ENCODE data around the gene SPSB2.

SPSB2 gene

GRCh38 chr12:6831450-6831995 lies 41.6 kb downstream of the SPSB2 start:
- Histone ChIP-seq H3K9me2 (replicated peaks; ENCODE audit: insufficient read depth, low read length) (no peaks in the 10 kb centered on the region), H3K79me2 (ENCODE audit: low read length) (no peaks in the 10 kb centered on the region), H3K9ac (ENCODE audit: low read length) (no peak overlapping the region), H3K36me3 (replicated peaks; ENCODE audit: insufficient read depth, low read length) (no peaks in the 10 kb centered on the region), H2AFZ (ENCODE audit: low read length) (no peak overlapping the region), H4K20me1 (ENCODE audit: insufficient read depth, low read length) (no peaks in the 10 kb centered on the region), H3K4me3 (ENCODE audit: low read length) (no peak overlapping the region), H3K4me2 (ENCODE audit: low read depth, low read length) (no peak overlapping the region), H3F3A (ENCODE audit: insufficient read depth, low read length) (no peaks in the 10 kb centered on the region), H3K4me1 (ENCODE audit: low read length) (peaks cover 4% of the 10 kb centered on the region; the same call in 1 of the 2 replicates), H3K9me3 (replicated peaks; ENCODE audit: insufficient read depth, low read length) (no peaks in the 10 kb centered on the region), H3K27me3 (replicated peaks; ENCODE audit: insufficient read depth, low read length) (peaks cover 68% of the 10 kb centered on the region), H3K27ac (ENCODE audit: low read length) (no peak overlapping the region)
- DNase-seq = no peak
- no peak for TF ChIP-seq EZH2phosphoT487 (IDR thresholded peaks at IDR 0.05; ENCODE audit: low read length)
- no peak for TF ChIP-seq EZH2 (optimal IDR thresholded peaks at IDR 0.05; ENCODE audit: low read depth, low read length)
- no peak for TF ChIP-seq CTCF (IDR thresholded peaks at IDR 0.05; ENCODE audit: low read length)

GRCh38 chr12:6830999-6831398 lies 42.1 kb downstream of the SPSB2 start:
- DNase-seq = no peak
- Histone ChIP-seq H3K9me2 (replicated peaks; ENCODE audit: insufficient read depth, low read length) (no peaks in the 10 kb centered on the region), H3K27ac (ENCODE audit: low read length) (no peak overlapping the region), H3K9me3 (replicated peaks; ENCODE audit: insufficient read depth, low read length) (no peaks in the 10 kb centered on the region), H2AFZ (ENCODE audit: low read length) (no peak overlapping the region), H3K4me3 (ENCODE audit: low read length) (no peak overlapping the region), H3K4me1 (ENCODE audit: low read length) (peaks cover 4% of the 10 kb centered on the region; the same call in 1 of the 2 replicates), H4K20me1 (ENCODE audit: insufficient read depth, low read length) (no peaks in the 10 kb centered on the region), H3K4me2 (ENCODE audit: low read depth, low read length) (no peak overlapping the region), H3K27me3 (replicated peaks; ENCODE audit: insufficient read depth, low read length) (peaks cover 73% of the 10 kb centered on the region), H3K9ac (ENCODE audit: low read length) (no peak overlapping the region), H3K79me2 (ENCODE audit: low read length) (no peaks in the 10 kb centered on the region), H3K36me3 (replicated peaks; ENCODE audit: insufficient read depth, low read length) (no peaks in the 10 kb centered on the region), H3F3A (ENCODE audit: insufficient read depth, low read length) (no peaks in the 10 kb centered on the region)
- TF ChIP-seq CTCF (IDR thresholded peaks at IDR 0.05; ENCODE audit: low read length) (no peak), EZH2phosphoT487 (IDR thresholded peaks at IDR 0.05; ENCODE audit: low read length) (no peak), EZH2 (optimal IDR thresholded peaks at IDR 0.05; ENCODE audit: low read depth, low read length) (no peak)

GRCh38 chr12:6830286-6830890 lies 42.7 kb downstream of the SPSB2 start:
- Histone ChIP-seq H4K20me1 (ENCODE audit: insufficient read depth, low read length) (no peaks in the 10 kb centered on the region), H3K79me2 (ENCODE audit: low read length) (no peaks in the 10 kb centered on the region), H3K36me3 (replicated peaks; ENCODE audit: insufficient read depth, low read length) (no peaks in the 10 kb centered on the region), H3K4me1 (ENCODE audit: low read length) (peaks cover 4% of the 10 kb centered on the region; the same call in 1 of the 2 replicates), H3K9me2 (replicated peaks; ENCODE audit: insufficient read depth, low read length) (no peaks in the 10 kb centered on the region), H3K4me3 (ENCODE audit: low read length) (no peak overlapping the region), H3F3A (ENCODE audit: insufficient read depth, low read length) (no peaks in the 10 kb centered on the region), H3K4me2 (ENCODE audit: low read depth, low read length) (no peak overlapping the region), H3K27me3 (replicated peaks; ENCODE audit: insufficient read depth, low read length) (peaks cover 78% of the 10 kb centered on the region), H3K27ac (ENCODE audit: low read length) (no peak overlapping the region), H2AFZ (ENCODE audit: low read length) (no peak overlapping the region), H3K9ac (ENCODE audit: low read length) (no peak overlapping the region), H3K9me3 (replicated peaks; ENCODE audit: insufficient read depth, low read length) (no peaks in the 10 kb centered on the region)
- no peak for DNase-seq
- TF ChIP-seq CTCF (IDR thresholded peaks at IDR 0.05; ENCODE audit: low read length) (no peak), EZH2phosphoT487 (IDR thresholded peaks at IDR 0.05; ENCODE audit: low read length) (no peak), EZH2 (optimal IDR thresholded peaks at IDR 0.05; ENCODE audit: low read depth, low read length) (no peak)
